ENCODE measurements around the gene CPNE5.
"Not testable (repeated sequence)": the region's sequence is repeated elsewhere in the genome, so short reads cannot be mapped to it uniquely, and the experiment has no call there.

CPNE5 gene

GRCh38 chr6:36723992-36724391 lies 115.3 kb downstream of the CPNE5 start:
- not testable (repeated sequence) for DNase-seq (ENCODE audit: low read depth)

- DNase-seq (ENCODE audit: low read depth): no peak
Measured at GRCh38 chr6:36722879-36723278, 116.4 kb downstream of the CPNE5 start.

- DNase-seq (ENCODE audit: low read depth): no peak
Measured at GRCh38 chr6:36722365-36722764, 116.9 kb downstream of the CPNE5 start.

GRCh38 chr6:36721369-36722140 lies 117.7 kb downstream of the CPNE5 start:
- DNase-seq (ENCODE audit: low read depth): no peak

- no peak for DNase-seq (ENCODE audit: low read depth)
Measured at GRCh38 chr6:36720251-36721141, 118.7 kb downstream of the CPNE5 start.

GRCh38 chr6:36719126-36719525 lies 120.1 kb downstream of the CPNE5 start:
- no peak for DNase-seq (ENCODE audit: low read depth)

- DNase-seq (ENCODE audit: low read depth): no peak
Measured at GRCh38 chr6:36718560-36718959, 120.7 kb downstream of the CPNE5 start.

- no peak for DNase-seq (ENCODE audit: low read depth)
Measured at GRCh38 chr6:36717871-36718540, 121.2 kb downstream of the CPNE5 start.

- no peak for DNase-seq (ENCODE audit: low read depth)
Measured at GRCh38 chr6:36717231-36717825, 121.9 kb downstream of the CPNE5 start.

GRCh38 chr6:36716476-36717093 lies 122.7 kb downstream of the CPNE5 start:
- no peak for DNase-seq (ENCODE audit: low read depth)

GRCh38 chr6:36715469-36715868 lies 123.8 kb downstream of the CPNE5 start:
- no peak for DNase-seq (ENCODE audit: low read depth)

GRCh38 chr6:36714511-36714910 lies 124.7 kb downstream of the CPNE5 start:
- DNase-seq (ENCODE audit: low read depth): no peak

GRCh38 chr6:36713846-36714245 lies 125.4 kb downstream of the CPNE5 start:
- no peak for DNase-seq (ENCODE audit: low read depth)

GRCh38 chr6:36712816-36713215 lies 126.4 kb downstream of the CPNE5 start:
- DNase-seq (ENCODE audit: low read depth): no peak

GRCh38 chr6:36706339-36706738 lies 132.9 kb downstream of the CPNE5 start:
- no peak for DNase-seq (ENCODE audit: low read depth)

- not testable (repeated sequence) for DNase-seq (ENCODE audit: low read depth)
Measured at GRCh38 chr6:36704961-36705577, 134.2 kb downstream of the CPNE5 start.

- no peak for DNase-seq (ENCODE audit: low read depth)
Measured at GRCh38 chr6:36703982-36704381, 135.3 kb downstream of the CPNE5 start.

- DNase-seq (ENCODE audit: low read depth): no peak
Measured at GRCh38 chr6:36703081-36703606, 136.1 kb downstream of the CPNE5 start.

GRCh38 chr6:36702656-36703055 lies 136.6 kb downstream of the CPNE5 start:
- DNase-seq (ENCODE audit: low read depth): no peak

GRCh38 chr6:36701401-36701991 lies 137.7 kb downstream of the CPNE5 start:
- peak; percentile 56 for DNase-seq (ENCODE audit: low read depth)

GRCh38 chr6:36700831-36701230 lies 138.4 kb downstream of the CPNE5 start:
- no peak for DNase-seq (ENCODE audit: low read depth)
